GM12865 (cell line): ENCODE measurements around the gene SAG.

Experiments used
- DNase-seq: peaks from one replicate; pipeline ENCODE4 v3.0.0; 2010; ENCODE audit warnings: low read depth
- H3K4me3 ChIP-seq: 2 replicates; pipeline ENCODE4 v1.5.1; 2011; ENCODE audit warnings: mild to moderate bottlenecking, low read depth, low read length, control low read depth
- TF ChIP-seq, protein P1 (sequence below): IDR thresholded peaks from 2 replicates; pipeline ENCODE4 v1.5.1; 2011; ENCODE audit warnings: low read length, control low read depth, low read depth, inconsistent platforms; ENCODE audit not compliant: insufficient read depth; ENCODE audit errors: missing control alignments

Gene SAG

DNA sequence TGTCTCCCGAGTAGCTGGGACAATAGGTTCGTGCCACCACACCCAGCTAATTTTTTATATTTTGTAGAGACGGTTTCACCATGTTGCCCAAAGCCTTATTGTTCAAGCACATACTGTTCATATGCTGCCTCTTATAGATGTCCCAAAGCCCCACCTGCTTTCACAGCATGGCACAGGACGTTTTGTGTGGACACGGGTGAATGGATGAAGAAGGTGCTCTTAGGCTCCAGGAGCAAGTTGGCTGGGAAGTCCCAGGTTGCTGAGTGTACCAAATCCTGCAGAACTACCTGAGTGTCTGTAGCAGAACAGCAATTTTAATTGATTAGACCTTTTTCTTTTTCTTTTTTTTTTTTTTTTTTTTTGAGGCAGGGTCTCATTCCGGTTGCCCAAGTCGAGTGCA lies 10.5 kb upstream of the SAG start:
- TF ChIP-seq, protein P1, sequence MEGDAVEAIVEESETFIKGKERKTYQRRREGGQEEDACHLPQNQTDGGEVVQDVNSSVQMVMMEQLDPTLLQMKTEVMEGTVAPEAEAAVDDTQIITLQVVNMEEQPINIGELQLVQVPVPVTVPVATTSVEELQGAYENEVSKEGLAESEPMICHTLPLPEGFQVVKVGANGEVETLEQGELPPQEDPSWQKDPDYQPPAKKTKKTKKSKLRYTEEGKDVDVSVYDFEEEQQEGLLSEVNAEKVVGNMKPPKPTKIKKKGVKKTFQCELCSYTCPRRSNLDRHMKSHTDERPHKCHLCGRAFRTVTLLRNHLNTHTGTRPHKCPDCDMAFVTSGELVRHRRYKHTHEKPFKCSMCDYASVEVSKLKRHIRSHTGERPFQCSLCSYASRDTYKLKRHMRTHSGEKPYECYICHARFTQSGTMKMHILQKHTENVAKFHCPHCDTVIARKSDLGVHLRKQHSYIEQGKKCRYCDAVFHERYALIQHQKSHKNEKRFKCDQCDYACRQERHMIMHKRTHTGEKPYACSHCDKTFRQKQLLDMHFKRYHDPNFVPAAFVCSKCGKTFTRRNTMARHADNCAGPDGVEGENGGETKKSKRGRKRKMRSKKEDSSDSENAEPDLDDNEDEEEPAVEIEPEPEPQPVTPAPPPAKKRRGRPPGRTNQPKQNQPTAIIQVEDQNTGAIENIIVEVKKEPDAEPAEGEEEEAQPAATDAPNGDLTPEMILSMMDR, result no peak
- no peak overlapping the region for H3K4me3 ChIP-seq
- no peak for DNase-seq

DNA sequence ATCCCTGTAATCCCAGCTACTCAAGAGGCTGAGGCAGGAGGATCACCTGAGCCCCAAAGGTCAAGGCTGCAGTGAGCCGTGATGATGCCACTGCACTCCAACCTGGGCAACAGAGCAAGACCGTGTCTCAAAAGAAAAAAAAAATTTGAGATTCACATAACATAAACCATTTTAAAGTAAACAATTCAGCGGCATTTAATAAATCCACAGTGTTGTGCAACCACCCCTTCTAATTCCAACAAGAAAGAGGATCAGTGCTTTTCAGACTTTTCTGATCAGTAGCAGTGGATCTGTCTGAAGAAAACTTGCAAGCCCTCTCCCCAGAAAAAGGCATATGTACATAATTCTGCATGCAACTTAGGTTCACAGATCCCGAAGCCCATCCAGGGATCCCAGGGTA lies 7.2 kb upstream of the SAG start:
- TF ChIP-seq, protein P1, result no peak
- H3K4me3 ChIP-seq, result no peak overlapping the region
- DNase-seq, result no peak

DNA sequence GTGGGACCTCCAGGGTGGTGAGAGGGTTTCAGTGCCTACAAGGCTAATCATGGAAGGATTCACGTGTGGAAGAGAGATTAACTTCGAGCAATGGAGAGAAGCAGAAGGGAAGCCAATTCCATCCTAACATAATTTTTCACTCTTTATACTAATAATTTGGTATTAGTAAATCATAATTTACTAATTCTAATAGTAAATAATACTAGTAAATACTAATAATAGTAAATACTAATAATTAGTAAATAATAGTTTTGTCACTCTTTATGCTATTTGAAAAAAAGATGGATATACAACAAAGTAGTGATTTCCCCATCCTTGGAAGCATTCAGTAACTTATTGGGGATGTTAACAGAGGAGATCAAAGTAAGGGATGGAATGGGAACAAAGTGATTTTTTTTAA lies 6.4 kb upstream of the SAG start:
- TF ChIP-seq, protein P1, result no peak
- H3K4me3 ChIP-seq, result no peak overlapping the region
- no peak for DNase-seq

DNA sequence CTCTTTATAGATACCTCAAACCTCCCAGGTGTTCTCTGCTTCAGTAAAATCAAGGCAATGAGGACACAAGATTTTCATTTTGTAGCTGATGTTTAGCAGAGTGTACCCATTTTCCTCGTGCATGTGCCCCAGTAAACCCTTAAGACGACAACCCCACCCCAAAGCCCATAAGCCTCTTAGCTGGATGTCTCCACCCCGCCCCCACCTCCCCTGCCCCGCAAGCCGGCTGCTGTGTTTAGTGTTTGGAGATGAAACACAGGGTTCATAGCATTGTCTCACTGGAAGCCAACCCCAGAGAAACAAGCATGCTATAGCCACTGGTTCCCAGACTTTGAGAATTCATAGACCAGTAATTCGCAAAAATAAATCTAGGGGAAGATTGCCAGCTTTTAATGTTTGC lies 5.8 kb upstream of the SAG start:
- no peak overlapping the region for H3K4me3 ChIP-seq
- DNase-seq, result no peak
- TF ChIP-seq, protein P1, result no peak

DNA sequence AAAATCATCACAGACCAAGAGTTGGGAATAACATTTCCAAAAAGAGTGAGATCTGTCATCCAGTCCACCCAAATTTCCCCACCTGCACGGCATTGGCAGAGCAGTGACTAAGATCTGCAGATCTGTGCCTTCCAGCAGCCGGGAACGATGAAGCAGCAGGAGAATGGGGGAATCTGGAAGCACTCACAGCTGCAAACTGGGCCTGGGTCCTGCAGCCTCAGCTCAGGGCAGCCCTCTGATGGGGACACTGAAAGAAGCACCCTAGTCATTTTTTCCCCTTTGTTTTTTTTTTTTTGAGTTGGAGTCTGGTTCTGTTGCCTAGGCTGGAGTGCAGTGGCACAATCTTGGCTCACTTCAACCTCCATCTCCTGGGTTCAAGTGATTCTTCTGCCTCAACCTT lies 4.4 kb upstream of the SAG start:
- DNase-seq, result no peak
- no peak overlapping the region for H3K4me3 ChIP-seq
- TF ChIP-seq, protein P1, result no peak

DNA sequence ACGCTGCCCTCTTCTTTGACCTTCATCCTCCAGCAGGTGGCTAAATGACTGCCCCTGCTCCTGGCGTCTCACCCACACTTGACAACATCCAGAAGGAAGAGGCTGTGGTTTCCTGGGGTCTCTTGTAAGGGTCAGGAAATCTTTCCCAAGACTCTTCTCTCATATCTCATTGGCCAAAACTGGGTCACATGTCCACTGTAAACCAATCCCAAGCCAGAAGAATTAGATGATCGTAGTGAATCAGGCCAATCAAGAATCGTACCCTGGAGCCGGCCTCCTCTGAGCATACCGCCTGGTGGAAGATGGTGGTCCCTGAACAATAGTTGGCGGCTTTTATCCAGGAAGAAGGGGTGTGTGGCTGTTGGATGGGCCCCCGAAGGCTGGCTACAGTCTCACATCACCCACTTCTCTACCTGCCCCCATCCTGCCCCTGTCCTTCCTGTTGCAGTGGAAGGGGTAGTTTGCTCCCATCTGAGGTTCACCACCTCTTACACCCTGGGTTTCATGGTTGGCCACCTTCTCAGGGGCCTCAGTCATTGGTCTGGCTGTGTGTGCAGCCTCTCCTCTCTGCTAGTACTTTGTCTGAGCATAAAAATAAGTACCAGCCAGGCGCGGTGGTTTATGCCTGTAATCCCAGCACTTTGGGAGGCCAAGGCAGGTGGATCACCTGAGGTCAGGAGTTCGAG lies 3.8 kb downstream of the SAG start:
- TF ChIP-seq, protein P1, result no peak
- no peak overlapping the region for H3K4me3 ChIP-seq
- DNase-seq, result no peak

DNA sequence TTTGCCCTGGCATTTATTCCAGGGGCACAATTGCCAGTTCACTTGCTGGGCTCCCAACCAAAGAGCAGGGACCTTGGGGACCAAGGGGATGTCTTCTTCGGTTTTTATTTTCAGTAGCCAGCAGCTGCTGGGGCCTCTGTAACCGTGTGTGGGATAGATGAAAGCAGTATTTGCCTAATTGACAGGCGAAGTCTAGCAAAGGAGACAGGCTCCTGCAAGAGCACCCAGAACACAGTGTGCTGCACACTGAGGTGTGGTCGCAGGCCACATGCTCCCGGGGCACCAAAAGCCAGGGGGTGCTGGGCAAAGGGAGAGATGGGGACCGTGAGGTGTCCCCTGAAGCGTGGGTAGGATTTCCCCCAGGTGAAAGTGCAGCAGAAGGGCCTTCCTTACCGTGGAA lies 5.3 kb downstream of the SAG start:
- TF ChIP-seq, protein P1, result no peak
- peak; percentile 43 for DNase-seq
- no peak overlapping the region for H3K4me3 ChIP-seq
